OCI-LY7 (cell line): ENCODE data around the gene OR4F15.

ENCODE experiments used
- EZH2phosphoT487 ChIP-seq: fragments of 200-600 bp; sonication (generic); IDR thresholded peaks from 2 replicates; pipeline ENCODE4 v1.6.1; 2018; ENCODE audit warnings: low read depth, borderline replicate concordance, mild to moderate bottlenecking, mixed run types, antibody characterized with exemption, low read length, moderate library complexity, mixed read lengths
- TF ChIP-seq, protein P1 (sequence below): fragments of 200-600 bp; sonication (generic); conservative IDR thresholded peaks from 2 replicates; pipeline ENCODE4 v1.5.1; 2014; ENCODE audit warnings: mild to moderate bottlenecking, antibody characterized with exemption, low read length, moderate library complexity, mixed read lengths

DNA sequence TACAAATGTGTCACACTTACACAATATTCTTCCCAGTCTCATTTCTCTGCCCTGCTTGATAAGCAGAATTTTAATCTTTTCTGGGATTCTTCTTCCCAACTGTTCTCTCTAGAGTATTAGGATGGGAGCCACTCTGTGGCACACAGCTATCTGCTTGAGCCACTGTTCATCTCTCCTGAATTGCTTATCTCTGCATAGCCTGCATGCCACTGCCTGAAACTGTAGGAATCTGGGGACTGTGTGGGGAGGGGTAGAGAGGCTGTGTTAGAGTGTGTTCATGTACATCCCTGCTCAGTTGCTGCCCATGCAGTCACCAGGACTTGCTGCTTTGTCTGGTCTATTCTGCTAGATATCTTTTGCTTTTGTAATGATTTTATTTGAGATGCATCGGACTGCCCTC, 11.0 kb upstream of the OR4F15 start:
- TF ChIP-seq, protein P1, sequence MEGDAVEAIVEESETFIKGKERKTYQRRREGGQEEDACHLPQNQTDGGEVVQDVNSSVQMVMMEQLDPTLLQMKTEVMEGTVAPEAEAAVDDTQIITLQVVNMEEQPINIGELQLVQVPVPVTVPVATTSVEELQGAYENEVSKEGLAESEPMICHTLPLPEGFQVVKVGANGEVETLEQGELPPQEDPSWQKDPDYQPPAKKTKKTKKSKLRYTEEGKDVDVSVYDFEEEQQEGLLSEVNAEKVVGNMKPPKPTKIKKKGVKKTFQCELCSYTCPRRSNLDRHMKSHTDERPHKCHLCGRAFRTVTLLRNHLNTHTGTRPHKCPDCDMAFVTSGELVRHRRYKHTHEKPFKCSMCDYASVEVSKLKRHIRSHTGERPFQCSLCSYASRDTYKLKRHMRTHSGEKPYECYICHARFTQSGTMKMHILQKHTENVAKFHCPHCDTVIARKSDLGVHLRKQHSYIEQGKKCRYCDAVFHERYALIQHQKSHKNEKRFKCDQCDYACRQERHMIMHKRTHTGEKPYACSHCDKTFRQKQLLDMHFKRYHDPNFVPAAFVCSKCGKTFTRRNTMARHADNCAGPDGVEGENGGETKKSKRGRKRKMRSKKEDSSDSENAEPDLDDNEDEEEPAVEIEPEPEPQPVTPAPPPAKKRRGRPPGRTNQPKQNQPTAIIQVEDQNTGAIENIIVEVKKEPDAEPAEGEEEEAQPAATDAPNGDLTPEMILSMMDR: no peak
- no peak for TF ChIP-seq EZH2phosphoT487
